H1 (cell line): ENCODE measurements around the gene MDFIC2. TPM values are rescaled to one million over a fixed set of nuclear protein-coding genes. Genes with fewer than 3 reads are reported as not detected.

Experiments used
- CTCF ChIA-PET: fragments of 300-600 bp; sonication (Branson Sonifier 250); formaldehyde crosslinking; loops from one replicate; lab custom pipeline; 2021; ENCODE audit not compliant: partially characterized antibody; lab: Charles Lee
- POLR2A ChIA-PET: fragments of 300-600 bp; sonication (Branson Sonifier 250); formaldehyde crosslinking; loops from one replicate; lab custom pipeline; 2021; ENCODE audit warnings: inconsistent platforms; ENCODE audit not compliant: partially characterized antibody; lab: Charles Lee
- DNase-seq, 2 experiments: peaks; one replicate each; pipeline versions ENCODE4 v3.0.0 to v3.0.0-alpha.2; 2010 to 2022; ENCODE audit warnings: low spot score in 2 of 2, low read depth in 1 of 2, mixed read lengths in 1 of 2
- FAIRE-seq: peaks from 2 replicates; lab custom pipeline; 2011; peaks lifted over from hg19 to GRCh38; lab: Jason Lieb, UNC
- H2AFZ ChIP-seq: 2 replicates; pipeline ENCODE4 v1.8.1; 2012; ENCODE audit warnings: low read length, inconsistent platforms
- H2AK5ac ChIP-seq: 2 replicates; pipeline ENCODE4 v1.6.1; 2013; ENCODE audit warnings: low read depth, low read length
- H2BK120ac ChIP-seq: replicated peaks from 2 replicates; pipeline ENCODE3; 2013; ENCODE audit warnings: low read depth, low read length, inconsistent platforms
- H2BK12ac ChIP-seq: 2 replicates; pipeline ENCODE4 v1.6.1; 2013; ENCODE audit warnings: low read depth, low read length
- H2BK15ac ChIP-seq: 2 replicates; pipeline ENCODE4 v1.6.1; 2013; ENCODE audit warnings: low read length
- H2BK20ac ChIP-seq: 2 replicates; pipeline ENCODE4 v1.6.1; 2013; ENCODE audit warnings: low read length
- H2BK5ac ChIP-seq: 2 replicates; pipeline ENCODE4 v1.6.1; 2013; ENCODE audit warnings: low read depth, low read length
- H3K14ac ChIP-seq: 2 replicates; pipeline ENCODE4 v1.6.1; 2013; ENCODE audit warnings: inconsistent platforms; ENCODE audit not compliant: insufficient read length
- H3K18ac ChIP-seq: 2 replicates; pipeline ENCODE4 v1.6.1; 2013; ENCODE audit warnings: low read length; ENCODE audit errors: extremely low read depth
- H3K23ac ChIP-seq: 2 replicates; pipeline ENCODE4 v1.6.1; 2013; ENCODE audit warnings: inconsistent platforms; ENCODE audit not compliant: insufficient read length
- H3K23me2 ChIP-seq: 2 replicates; pipeline ENCODE4 v1.6.1; 2013; ENCODE audit warnings: low read depth, low read length
- H3K27ac ChIP-seq: 2 replicates; pipeline ENCODE4 v1.6.1; 2011; ENCODE audit warnings: low read depth, low read length, inconsistent platforms
- H3K27me3 ChIP-seq, 4 experiments: replicated peaks in 1 of 4; 1 replicate in 1 of 4; 2 replicates in 3 of 4; pipeline versions ENCODE4 v1.6.1 to v1.8.1; 2011 to 2013; ENCODE audit warnings: low read length in 3 of 4, mild to moderate bottlenecking in 3 of 4, inconsistent platforms in 2 of 4, mixed read lengths in 2 of 4, moderate library complexity in 1 of 4; ENCODE audit not compliant: control insufficient read depth in 3 of 4, insufficient read depth in 3 of 4; ENCODE audit errors: extremely low read depth in 1 of 4
- H3K36me3 ChIP-seq, 4 experiments: 2 replicates each; pipeline versions ENCODE4 v1.6.1 to v1.8.1; 2011 to 2013; ENCODE audit warnings: mild to moderate bottlenecking in 4 of 4, low read length in 3 of 4, moderate library complexity in 2 of 4, control low read depth in 1 of 4, inconsistent platforms in 1 of 4; ENCODE audit not compliant: insufficient read depth in 4 of 4, control insufficient read depth in 2 of 4
- H3K4ac ChIP-seq: replicated peaks from 2 replicates; pipeline ENCODE3; 2013; ENCODE audit warnings: low read length, low read depth, mixed read lengths, inconsistent platforms; ENCODE audit not compliant: insufficient read length
- H3K4me1 ChIP-seq, 4 experiments: replicated peaks in 1 of 4; 1 replicate in 1 of 4; 2 replicates in 3 of 4; pipeline versions ENCODE4 v1.6.1 to v1.8.1; 2011 to 2013; ENCODE audit warnings: low read length in 3 of 4, inconsistent platforms in 2 of 4, mixed read lengths in 1 of 4; ENCODE audit not compliant: insufficient read depth in 4 of 4, control insufficient read depth in 3 of 4
- H3K4me2 ChIP-seq, 2 experiments: 2 replicates each; pipeline versions ENCODE4 v1.6.1 to v1.8.1; 2011 to 2013; ENCODE audit warnings: low read depth in 2 of 2, low read length in 2 of 2, control low read depth in 1 of 2, inconsistent platforms in 1 of 2, mild to moderate bottlenecking in 1 of 2; ENCODE audit not compliant: insufficient read depth in 1 of 2
- H3K4me3 ChIP-seq, 4 experiments: fragments of 200-600, 300-600 bp in 1 of 4; sonication (generic), shearing (Covaris generic), sonication (Bioruptor Twin) in 1 of 4; 2 replicates each; pipeline versions ENCODE4 v1.5.1 to v1.8.1; 2011 to 2016; ENCODE audit warnings: low read length in 4 of 4, low read depth in 3 of 4, control low read depth in 2 of 4, inconsistent platforms in 2 of 4, mild to moderate bottlenecking in 2 of 4, mixed read lengths in 1 of 4, moderate library complexity in 1 of 4; ENCODE audit not compliant: insufficient read depth in 2 of 4; ENCODE audit errors: extremely low read depth in 1 of 4
- H3K56ac ChIP-seq: replicated peaks from 2 replicates; pipeline ENCODE3; 2013; ENCODE audit warnings: low read depth, mild to moderate bottlenecking, mixed read lengths, low read length, inconsistent platforms; ENCODE audit not compliant: insufficient read length
- H3K79me1 ChIP-seq: 2 replicates; pipeline ENCODE4 v1.6.1; 2013; ENCODE audit warnings: low read depth, low read length, control low read depth
- H3K79me2 ChIP-seq, 2 experiments: 2 replicates each; pipeline versions ENCODE4 v1.6.1 to v1.8.1; 2012 to 2013; ENCODE audit warnings: low read length in 2 of 2, mild to moderate bottlenecking in 2 of 2, inconsistent platforms in 1 of 2; ENCODE audit not compliant: insufficient read depth in 2 of 2, control insufficient read depth in 1 of 2
- H3K9ac ChIP-seq, 4 experiments: replicated peaks in 1 of 4; 1 replicate in 1 of 4; 2 replicates in 3 of 4; pipeline versions ENCODE4 v1.6.1 to v1.8.1; 2011 to 2013; ENCODE audit warnings: low read depth in 3 of 4, low read length in 3 of 4, control low read depth in 2 of 4, mild to moderate bottlenecking in 2 of 4, moderate library complexity in 2 of 4, inconsistent platforms in 1 of 4; ENCODE audit errors: extremely low read depth in 1 of 4
- H3K9me3 ChIP-seq, 2 experiments: 2 replicates each; pipeline versions ENCODE4 v1.6.1 to v1.8.1; 2012 to 2013; ENCODE audit warnings: mild to moderate bottlenecking in 2 of 2, moderate library complexity in 2 of 2, control low read depth in 1 of 2, inconsistent platforms in 1 of 2, low read depth in 1 of 2, low read length in 1 of 2, mixed read lengths in 1 of 2; ENCODE audit not compliant: insufficient read depth in 2 of 2
- H4K20me1 ChIP-seq, 2 experiments: replicated peaks in 1 of 2; 2 replicates each; pipeline versions ENCODE3 to v1.8.1; 2011 to 2013; ENCODE audit warnings: inconsistent platforms in 2 of 2, low read length in 2 of 2, mild to moderate bottlenecking in 1 of 2; ENCODE audit not compliant: insufficient read depth in 2 of 2, control insufficient read depth in 1 of 2
- H4K5ac ChIP-seq: 2 replicates; pipeline ENCODE4 v1.6.1; 2013; ENCODE audit warnings: low read length, low read depth, mixed read lengths, inconsistent platforms; ENCODE audit not compliant: insufficient read length
- H4K8ac ChIP-seq: 2 replicates; pipeline ENCODE4 v1.8.0; 2013; ENCODE audit warnings: mild to moderate bottlenecking, moderate library complexity, low read length, inconsistent platforms; ENCODE audit not compliant: insufficient read depth; ENCODE audit errors: extremely low read depth
- H4K91ac ChIP-seq: replicated peaks from 2 replicates; pipeline ENCODE3; 2013; ENCODE audit warnings: low read length, mixed read lengths, inconsistent platforms; ENCODE audit not compliant: insufficient read length
- CHD1 ChIP-seq: IDR thresholded peaks from 2 replicates; pipeline ENCODE4 v1.6.1; 2012; ENCODE audit warnings: low read depth, low read length, improper control_type of control experiment
- CHD2 ChIP-seq: IDR thresholded peaks from 2 replicates; pipeline ENCODE4 v1.6.1; 2012; ENCODE audit warnings: low read length, improper control_type of control experiment
- KDM4A ChIP-seq: IDR thresholded peaks from one replicate; pipeline ENCODE4 v1.7.1; 2012; ENCODE audit warnings: low read depth, mild to moderate bottlenecking, moderate library complexity, low read length, inconsistent platforms; ENCODE audit not compliant: severe bottlenecking
- MAFK ChIP-seq: IDR thresholded peaks from 2 replicates; pipeline ENCODE4 v1.6.1; 2012; ENCODE audit warnings: low read depth, mild to moderate bottlenecking, improper control_type of control experiment, low read length
- RAD21 ChIP-seq, 2 experiments: IDR thresholded peaks in 1 of 2; conservative IDR thresholded peaks in 1 of 2; 2 replicates each; pipeline ENCODE4 v1.6.1; 2011; ENCODE audit warnings: low read depth in 2 of 2, low read length in 2 of 2, improper control_type of control experiment in 1 of 2, inconsistent platforms in 1 of 2, mild to moderate bottlenecking in 1 of 2, moderate library complexity in 1 of 2
- SP1 ChIP-seq: IDR thresholded peaks from 2 replicates; pipeline ENCODE4 v1.6.1; 2011; ENCODE audit warnings: low read depth, low read length
- TEAD4 ChIP-seq: IDR thresholded peaks from 2 replicates; pipeline ENCODE4 v1.6.1; 2012; ENCODE audit warnings: low read depth, low read length, inconsistent platforms, mixed read lengths
- WGBS, 2 experiments: shearing (Covaris generic) in 1 of 2; methylation state at CpG; one replicate each; pipeline versions ENCODE4 v1.1.6 to v1.1.7; 2013 to 2015; ENCODE audit warnings: low lambda C conversion rate in 2 of 2, mixed read lengths in 2 of 2, inconsistent platforms in 1 of 2, low coverage in 1 of 2, missing lambda C conversion rate in 1 of 2; ENCODE audit not compliant: insufficient replicate concordance in 2 of 2, insufficient coverage in 1 of 2, insufficient read length in 1 of 2; ENCODE audit errors: extremely low coverage in 1 of 2, missing lambda C conversion rate in 1 of 2; 5-methylcytosine and 5-hydroxymethylcytosine counted together
- polyA plus RNA-seq, 7 experiments: library from polyadenylated mRNA; depleted of rRNA in 3 of 7; stranded (reverse) in 5 of 7; unstranded in 2 of 7; fragments of >200 nt in 5 of 7; fragments of 200-250 nt in 2 of 7; gene quantifications; 1 replicate in 5 of 7; 2 replicates in 1 of 7; 4 replicates in 1 of 7; pipeline versions ENCODE4 v1.2.1 to v1.2.3, GENCODE V29; 2011 to 2013; ENCODE audit warnings: missing spikeins in 2 of 7, mixed read lengths in 2 of 7
- total RNA-seq: library from RNA; stranded (reverse); fragmentation: NEBNext Ultra II Directional; extraction: Animal tissue kit (Norgen Biotek cat#: 25700); gene quantifications from 2 replicates; pipeline ENCODE4 v1.2.1, GENCODE V29; 2021

The MDFIC2 gene
- total and polyA plus RNA-seq, 2 of the 8 experiments (the other 6 are each of a cell fraction or from before 2014, with no cell fraction given), result not detected

DNA sequence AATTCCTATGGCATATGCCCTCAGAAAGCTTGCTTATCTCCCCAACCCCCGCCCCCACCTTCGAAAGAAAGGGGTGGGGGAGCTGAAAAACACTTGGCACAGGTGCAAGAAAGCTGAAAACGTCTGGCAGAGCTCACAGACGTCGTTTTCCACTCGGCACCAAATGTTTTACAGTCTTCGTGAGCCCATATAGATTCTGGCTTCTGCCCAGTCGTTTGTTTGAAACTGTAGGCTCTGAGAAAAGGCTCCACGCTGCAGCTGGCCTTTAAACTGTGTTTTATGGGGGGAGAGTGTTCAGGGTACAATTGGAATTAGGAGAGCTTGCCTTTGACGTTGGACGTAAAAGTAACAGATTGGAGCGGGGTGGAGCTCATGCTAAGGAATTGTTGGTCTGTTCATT lies 130.3 kb downstream of the MDFIC2 start:
- Histone ChIP-seq H2BK20ac (peak overlapping the region; percentile 13; the same call in 1 of the 2 replicates), H2BK15ac (no peak overlapping the region), H3K4me3 (no peak overlapping the region), H3K9me3 (no peaks in the 10 kb centered on the region), H4K5ac (no peak overlapping the region), H3K36me3 (no peaks in the 10 kb centered on the region), H2AK5ac (no peak overlapping the region), H3K27me3 (no peaks in the 10 kb centered on the region; a peak in 1 of 7 replicates), H3K23ac (no peak overlapping the region), H3K79me1 (no peaks in the 10 kb centered on the region), H3K23me2 (no peaks in the 10 kb centered on the region), H2BK12ac (no peak overlapping the region), H3K9ac (no peak overlapping the region), H3K4ac (no peak overlapping the region), H3K56ac (no peak overlapping the region), H3K4me2 (peak overlapping the region; percentile 10 to 24), H4K20me1 (no peaks in the 10 kb centered on the region), H2AFZ (peak overlapping the region; percentile 46; the same call in 1 of the 2 replicates), H2BK5ac (peak overlapping the region; percentile 0; the same call in 1 of the 2 replicates), H3K18ac (no peak overlapping the region), H2BK120ac (no peak overlapping the region), H3K14ac (no peak overlapping the region), H4K91ac (no peak overlapping the region), H4K8ac (no peak overlapping the region), H3K79me2 (no peaks in the 10 kb centered on the region), H3K4me1 (peaks cover 0 to 4% (median 2%) of the 10 kb centered on the region in 4 experiments; a peak in 3 of 7 replicates), H3K27ac (no peak overlapping the region)
- peak; percentile 68 for FAIRE-seq
- DNase-seq, result no peak
- WGBS, 2 experiments, result 64% methylated on average over 8 of the region's 12 CpGs; no CpG with 5 or more reads in 1 of the 2 experiments
- ChIA-PET CTCF (interaction anchor here (0.7 to 2.1 kb wide), 2 partner anchors 11 to 75 kb away, joined by 3 to 8 read pairs; no protein-coding TSS in a partner anchor), POLR2A (no interaction called here)
- TF ChIP-seq CHD2 (no peak), SP1 (no peak), TEAD4 (no peak), KDM4A (no peak), CHD1 (no peak), MAFK (no peak), RAD21 (IDR thresholded peaks at IDR 0.05 in 1 of 2, conservative IDR thresholded peaks at IDR 0.05 in 1 of 2; ENCODE audit: low read depth in 2 of 2, low read length in 2 of 2) (no peak)
